ENCODE data around the gene PRKCZ.

The PRKCZ gene

GRCh38 chr1:2046174-2046917 is 3.9 kb upstream of the PRKCZ start:
- peak; percentile 9 for DNase-seq

- DNase-seq = no peak
Observed at GRCh38 chr1:2046953-2047748, 3.1 kb upstream of the PRKCZ start.

GRCh38 chr1:2047749-2048729 is 2.2 kb upstream of the PRKCZ start:
- no peak for DNase-seq

- DNase-seq = no peak
Observed at GRCh38 chr1:2049225-2049717, 940 bp upstream of the PRKCZ start.

- no peak for DNase-seq
Observed at GRCh38 chr1:2050461-2050792, 216 bp downstream of the PRKCZ start.

- no peak for DNase-seq
Observed at GRCh38 chr1:2050793-2051682, 827 bp downstream of the PRKCZ start.

- DNase-seq = no peak
Observed at GRCh38 chr1:2052054-2052679, 2.0 kb downstream of the PRKCZ start.

- no peak for DNase-seq
Observed at GRCh38 chr1:2052756-2053155, 2.5 kb downstream of the PRKCZ start.

- no peak for DNase-seq
Observed at GRCh38 chr1:2053217-2053616, 3.0 kb downstream of the PRKCZ start.

- DNase-seq = no peak
Observed at GRCh38 chr1:2053784-2054376, 3.7 kb downstream of the PRKCZ start.

GRCh38 chr1:2054560-2054959 is 4.3 kb downstream of the PRKCZ start:
- no peak for DNase-seq

GRCh38 chr1:2055911-2056575 is 5.8 kb downstream of the PRKCZ start:
- DNase-seq = no peak

GRCh38 chr1:2056955-2057590 is 6.9 kb downstream of the PRKCZ start:
- DNase-seq = no peak

GRCh38 chr1:2059290-2059953 is 9.2 kb downstream of the PRKCZ start:
- DNase-seq = no peak

- no peak for DNase-seq
Observed at GRCh38 chr1:2060072-2060471, 9.9 kb downstream of the PRKCZ start.

GRCh38 chr1:2060535-2060934 is 10.3 kb downstream of the PRKCZ start:
- no peak for DNase-seq

GRCh38 chr1:2061065-2061778 is 11.0 kb downstream of the PRKCZ start:
- no peak for DNase-seq

- no peak for DNase-seq
Observed at GRCh38 chr1:2065699-2066098, 15.5 kb downstream of the PRKCZ start.

- DNase-seq = no peak
Observed at GRCh38 chr1:2067393-2067792, 17.2 kb downstream of the PRKCZ start.

Measured in GDM1 (cell line).